ENCODE measurements around the gene IGLL5. TPM values are rescaled to one million over a fixed set of nuclear protein-coding genes. Genes with fewer than 3 reads are reported as not detected.

The IGLL5 gene
- total and polyA plus RNA-seq, 9 of the 15 experiments (the other 6 are each of a cell fraction or from before 2014, with no cell fraction given): not detected

GRCh38 chr22:22941831-22942510 is 54.4 kb downstream of the IGLL5 start:
- ChIA-PET POLR2A (interaction anchor here (0.5 to 7.7 kb wide), 24 partner anchors 9 to 606 kb away, joined by 3 to 74 read pairs (median 4); no protein-coding TSS in a partner anchor), CTCF (ENCODE audit: low intra/inter-chr PET ratio) (interaction anchor here (0.6 to 3.0 kb wide), 12 partner anchors 13 to 340 kb away, joined by 3 to 30 read pairs (median 7); no protein-coding TSS in a partner anchor)
- in situ Hi-C loops (cut with MboI) (loop anchor here (25.0 kb wide), 1 partner anchor 1320 kb away; the partner anchor contains the start of gene SPECC1L), intact Hi-C loops (cut with micrococcal nuclease) (loop anchor here (1.0 to 5.0 kb wide), 4 partner anchors 57 to 480 kb away; no protein-coding TSS in a partner anchor)
- BruUV-seq (replicated peaks): no TSS peak
- Histone ChIP-seq H3K9ac (ENCODE audit: insufficient read depth in 1 of 2, low read depth in 2 of 2, low read length in 2 of 2) (peak overlapping the region in 1 of 2 experiments; percentile 3; a peak in 1 of 4 replicates), H3K4me3 (no peak overlapping the region), H3K36me3 (ENCODE audit: control insufficient read depth, insufficient read depth, low read length) (no peaks in the 10 kb centered on the region), H3K4me1 (replicated peaks in 1 of 2; ENCODE audit: control insufficient read depth in 2 of 2, insufficient read depth in 2 of 2, low read length in 2 of 2) (peaks cover 0 to 3% of the 10 kb centered on the region in 2 experiments; a peak in 1 of 5 replicates), H3K79me2 (ENCODE audit: control insufficient read depth, insufficient read depth, low read length) (no peaks in the 10 kb centered on the region), H3K9me1 (ENCODE audit: control insufficient read depth, insufficient read depth, low read length) (peaks cover 13% of the 10 kb centered on the region), H3K4me2 (ENCODE audit: insufficient read depth, low read length) (no peak overlapping the region), H3K27ac (ENCODE audit: extremely low read depth, low read depth, low read length) (no peak overlapping the region), H4K20me1 (replicated peaks; ENCODE audit: control insufficient read depth, insufficient read depth, low read length) (peaks cover 45% of the 10 kb centered on the region), H3K27me3 (ENCODE audit: control insufficient read depth in 2 of 2, insufficient read depth in 2 of 2, low read length in 2 of 2) (peaks cover 20 to 39% of the 10 kb centered on the region in 2 experiments; a peak in 4 of 5 replicates), H2AFZ (ENCODE audit: low read depth, low read length) (no peak overlapping the region), H3K9me3 (replicated peaks; ENCODE audit: control insufficient read depth, insufficient read depth, low read depth, low read length) (no peaks in the 10 kb centered on the region)
- ATAC-seq (no peak; the same call in 1 of the 3 replicates), FAIRE-seq (no peak), DNase-seq (ENCODE audit: extremely low read depth in 1 of 4, low spot score in 3 of 4) (no peak)
- 3% methylated on average over 6 of the region's 6 CpGs for WGBS (ENCODE audit: insufficient coverage, low coverage, missing lambda C conversion rate)
- TF ChIP-seq, protein P1, sequence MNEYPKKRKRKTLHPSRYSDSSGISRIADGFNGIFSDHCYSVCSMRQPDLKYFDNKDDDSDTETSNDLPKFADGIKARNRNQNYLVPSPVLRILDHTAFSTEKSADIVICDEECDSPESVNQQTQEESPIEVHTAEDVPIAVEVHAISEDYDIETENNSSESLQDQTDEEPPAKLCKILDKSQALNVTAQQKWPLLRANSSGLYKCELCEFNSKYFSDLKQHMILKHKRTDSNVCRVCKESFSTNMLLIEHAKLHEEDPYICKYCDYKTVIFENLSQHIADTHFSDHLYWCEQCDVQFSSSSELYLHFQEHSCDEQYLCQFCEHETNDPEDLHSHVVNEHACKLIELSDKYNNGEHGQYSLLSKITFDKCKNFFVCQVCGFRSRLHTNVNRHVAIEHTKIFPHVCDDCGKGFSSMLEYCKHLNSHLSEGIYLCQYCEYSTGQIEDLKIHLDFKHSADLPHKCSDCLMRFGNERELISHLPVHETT (CRISPR knock-in tag; conservative IDR thresholded peaks at IDR 0.05 in 1 of 2, IDR thresholded peaks at IDR 0.05 in 1 of 2): peak in 1 of 2 experiments; percentile 56; a peak in 1 of 4 replicates
- no peak for TF ChIP-seq CHD7 (IDR thresholded peaks at IDR 0.05; ENCODE audit: low read depth, low read length)
- no peak for TF ChIP-seq ZNF124 (CRISPR knock-in tag; IDR thresholded peaks at IDR 0.05)

All from K562 (cell line).